Measurements from ENCODE around the gene OIP5.

- TF ChIP-seq CTCF (conservative IDR thresholded peaks at IDR 0.05; ENCODE audit: low read depth, low read length) (no peak), EZH2 (IDR thresholded peaks at IDR 0.05; ENCODE audit: borderline replicate concordance, low read depth, low read length, poor library complexity, severe bottlenecking) (no peak)
Observed at GRCh38 chr15:41307679-41308078, 24.7 kb downstream of the OIP5 start.
